Gastrocnemius medialis (tissue), 4 donors: ENCODE measurements around the gene GFOD1. TPM values are rescaled to one million over a fixed set of nuclear protein-coding genes. Genes with fewer than 3 reads are reported as not detected.
A peak's percentile ranks its signal among the peaks of the same experiment; 100 is the strongest.

Experiments
- ATAC-seq, 2 donors: fragments of 150-250 bp; one replicate each; pipeline ENCODE4 v1.9.1; 2016
- DNase-seq, 2 donors: peaks; one replicate each; pipeline ENCODE4 v3.0.0-alpha.2; 2019
- H3K27ac ChIP-seq, 4 donors: fragments of 200-600 bp; sonication (generic); 1 replicate in 1 of 4; 2 replicates in 3 of 4; pipeline ENCODE4 v1.5.1; 2016 to 2018; ENCODE audit warnings: mild to moderate bottlenecking in 2 of 4, moderate library complexity in 1 of 4
- H3K27me3 ChIP-seq, 3 donors: fragments of 200-600 bp; sonication (generic) in 2 of 3; 1 replicate in 1 of 3; 2 replicates in 2 of 3; pipeline versions ENCODE4 v1.5.1 to v1.6.0; 2016 to 2019; ENCODE audit warnings: mild to moderate bottlenecking in 1 of 3, moderate library complexity in 1 of 3
- H3K36me3 ChIP-seq, 2 donors: fragments of 200-600 bp; sonication (generic) in 1 of 2; one replicate each; pipeline ENCODE4 v1.5.1; 2017 to 2018
- H3K4me1 ChIP-seq, 2 donors: fragments of 200-600 bp; sonication (generic) in 1 of 2; one replicate each; pipeline ENCODE4 v1.5.1; 2016 to 2017; ENCODE audit warnings: mild to moderate bottlenecking in 2 of 2
- H3K4me3 ChIP-seq, 4 donors: fragments of 200-600 bp; sonication (generic) in 3 of 4; 1 replicate in 1 of 4; 2 replicates in 3 of 4; pipeline ENCODE4 v1.5.1; 2016 to 2019; ENCODE audit warnings: mild to moderate bottlenecking in 2 of 4
- H3K9me3 ChIP-seq, 3 donors: fragments of 200-600 bp; sonication (generic) in 2 of 3; 1 replicate in 1 of 3; 2 replicates in 2 of 3; pipeline ENCODE4 v1.5.1; 2016 to 2019
- CTCF ChIP-seq, 5 experiments: fragments of 450-650 bp in 3 of 5; fragments of 200-600 bp in 2 of 5; sonication (generic) in 2 of 5; IDR thresholded peaks in 4 of 5; conservative IDR thresholded peaks in 1 of 5; 1 replicate in 4 of 5; 2 replicates in 1 of 5; pipeline ENCODE4 v1.5.1; 2016 to 2019; ENCODE audit warnings: antibody characterized with exemption in 5 of 5, mild to moderate bottlenecking in 3 of 5, moderate library complexity in 3 of 5
- POLR2A ChIP-seq, 2 donors: fragments of 450-650 bp; IDR thresholded peaks; one replicate each; pipeline ENCODE4 v1.6.1; 2017; ENCODE audit warnings: antibody characterized with exemption in 2 of 2, mild to moderate bottlenecking in 2 of 2, moderate library complexity in 2 of 2
- in situ Hi-C, 4 donors: fragments of 200-750 bp; cut with MboI; loops; one replicate each; pipeline versions ENCODE4 v1.15.0 to v1.8.0; 2017; ENCODE audit warnings: low sequenced_read_pairs in 4 of 4
- intact Hi-C: fragments of 100-400 bp; cut with DNase I; formaldehyde crosslinking; loops from one replicate; pipeline ENCODE4 v1.15.1; 2023; ENCODE audit warnings: low total_unique reads
- total RNA-seq, 4 donors: library from RNA; depleted of rRNA; stranded (reverse); fragments of >200 nt; gene quantifications; one replicate each; pipeline versions ENCODE4 v1.1.0 to v1.2.3, GENCODE V29; 2016

The GFOD1 gene
- total RNA-seq, 4 donors from 2014 or later = 9.0 to 31.8 (median 16.9) TPM

GRCh38 chr6:13522656-13523055 lies 35.3 kb upstream of the GFOD1 start:
- ATAC-seq (no peak), DNase-seq (no peak)
- TF ChIP-seq POLR2A (IDR thresholded peaks at IDR 0.05) = no peak
- TF ChIP-seq CTCF (IDR thresholded peaks at IDR 0.05 in 4 of 5, conservative IDR thresholded peaks at IDR 0.05 in 1 of 5) = no peak
- Histone ChIP-seq H3K36me3 (no peaks in the 10 kb centered on the region), H3K4me1 (peaks cover 44 to 47% of the 10 kb centered on the region in 2 donors), H3K27ac (peak overlapping the region; percentile 80 to 100 (median 88)), H3K4me3 (no peak overlapping the region), H3K27me3 (no peaks in the 10 kb centered on the region), H3K9me3 (no peaks in the 10 kb centered on the region)
- intact Hi-C loops = no loop called here
- in situ Hi-C loops = no loop called here

- intact Hi-C loops (no loop called here), in situ Hi-C loops (no loop called here)
- ATAC-seq = no peak
These were observed 32.4 kb upstream of the GFOD1 start for GRCh38 chr6:13519839-13520238.

GRCh38 chr6:13517116-13517515 lies 29.7 kb upstream of the GFOD1 start:
- Histone ChIP-seq H3K9me3 (no peaks in the 10 kb centered on the region), H3K4me1 (peaks cover 0 to 4% of the 10 kb centered on the region in 2 donors), H3K36me3 (no peaks in the 10 kb centered on the region), H3K4me3 (no peak overlapping the region), H3K27me3 (no peaks in the 10 kb centered on the region), H3K27ac (no peak overlapping the region)
- intact Hi-C loops = no loop called here
- DNase-seq (no peak), ATAC-seq (no peak)
- TF ChIP-seq CTCF (IDR thresholded peaks at IDR 0.05 in 4 of 5, conservative IDR thresholded peaks at IDR 0.05 in 1 of 5) (no peak), POLR2A (IDR thresholded peaks at IDR 0.05) (no peak)
- in situ Hi-C loops = no loop called here

More at GRCh38 chr6:13519839-13520238, 32.4 kb upstream of the GFOD1 start:
- H3K9me3 ChIP-seq = no peaks in the 10 kb centered on the region
- no peak for TF ChIP-seq CTCF (IDR thresholded peaks at IDR 0.05 in 4 of 5, conservative IDR thresholded peaks at IDR 0.05 in 1 of 5)
- TF ChIP-seq POLR2A (IDR thresholded peaks at IDR 0.05) = no peak
- H3K27ac ChIP-seq = no peak overlapping the region
- no peaks in the 10 kb centered on the region for H3K36me3 ChIP-seq
- DNase-seq = no peak
- no peaks in the 10 kb centered on the region for H3K27me3 ChIP-seq
- peaks cover 19 to 20% of the 10 kb centered on the region in 2 donors for H3K4me1 ChIP-seq
- H3K4me3 ChIP-seq = no peak overlapping the region

GRCh38 chr6:13515912-13516311 lies 28.5 kb upstream of the GFOD1 start:
- H3K4me1 ChIP-seq = no peaks in the 10 kb centered on the region
- no peak overlapping the region for H3K27ac ChIP-seq
- no peak overlapping the region for H3K4me3 ChIP-seq
- intact Hi-C loops = no loop called here
- in situ Hi-C loops = no loop called here
- H3K9me3 ChIP-seq = no peaks in the 10 kb centered on the region
- no peaks in the 10 kb centered on the region for H3K27me3 ChIP-seq
- no peak for DNase-seq
- no peak for ATAC-seq
- H3K36me3 ChIP-seq = no peaks in the 10 kb centered on the region
- no peak for TF ChIP-seq POLR2A (IDR thresholded peaks at IDR 0.05)
- TF ChIP-seq CTCF (IDR thresholded peaks at IDR 0.05 in 4 of 5, conservative IDR thresholded peaks at IDR 0.05 in 1 of 5) = no peak
